Spleen (tissue), 7 donors: ENCODE results near the gene DGKB.

Experiments used
- CTCF ChIP-seq, 11 experiments: fragments of 200-600 bp in 7 of 11; fragments of 450-650 bp in 4 of 11; sonication (generic) in 4 of 11; IDR thresholded peaks in 8 of 11; conservative IDR thresholded peaks in 3 of 11; 1 replicate in 7 of 11; 2 replicates in 4 of 11; pipeline versions ENCODE4 v1.4.0 to v1.8.0; 2016 to 2021; ENCODE audit warnings: antibody characterized with exemption in 11 of 11, inconsistent platforms in 4 of 11, mild to moderate bottlenecking in 1 of 11
- POLR2A ChIP-seq, 3 donors: fragments of 450-650 bp; IDR thresholded peaks; one replicate each; pipeline ENCODE4 v1.5.1; 2017; ENCODE audit warnings: antibody characterized with exemption in 3 of 3, mild to moderate bottlenecking in 1 of 3
- POLR2AphosphoS5 ChIP-seq, 3 donors: sonication (generic); formaldehyde crosslinking; IDR thresholded peaks; one replicate each; pipeline ENCODE4 v1.5.1; 2017; ENCODE audit warnings: antibody characterized with exemption in 3 of 3
- donor health status: DM: no; HTN: no; CAD: no; lungs with moderate emphysema.
- donor health status: DM: no; HTN: no; CAD: no.
- donor health status: DM: no; HTN: no; CAD: no.

GRCh38 chr7:14341200-14341775, 561.3 kb downstream of the DGKB start:
- no peak for TF ChIP-seq CTCF (IDR thresholded peaks at IDR 0.05 in 8 of 11, conservative IDR thresholded peaks at IDR 0.05 in 3 of 11)
- TF ChIP-seq POLR2A (IDR thresholded peaks at IDR 0.05) = no peak
- TF ChIP-seq POLR2AphosphoS5 (IDR thresholded peaks at IDR 0.05) = no peak
